ENCODE measurements around the gene CREG2.

CREG2 gene

DNA sequence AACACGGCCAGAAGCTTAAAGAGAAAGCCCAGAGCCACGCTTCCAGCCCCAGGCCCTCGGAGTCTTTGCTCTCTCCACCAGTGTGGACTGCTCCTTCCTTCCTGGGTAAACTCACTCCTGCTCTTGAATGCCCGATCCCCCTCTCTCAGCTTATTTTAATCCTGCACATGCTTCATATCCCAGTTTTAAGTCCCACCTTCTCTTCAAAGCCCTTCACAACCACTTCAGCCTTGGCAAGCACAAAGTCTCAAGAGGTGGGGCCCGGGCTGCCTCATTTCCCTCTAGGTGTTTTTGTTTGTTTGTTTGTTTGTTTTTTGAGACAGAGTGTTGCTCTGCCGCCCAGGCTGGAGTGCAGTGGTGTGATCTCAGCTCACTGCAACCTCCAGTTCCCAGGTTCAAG, 21.6 kb upstream of the CREG2 start:
- DNase-seq: no peak

DNA sequence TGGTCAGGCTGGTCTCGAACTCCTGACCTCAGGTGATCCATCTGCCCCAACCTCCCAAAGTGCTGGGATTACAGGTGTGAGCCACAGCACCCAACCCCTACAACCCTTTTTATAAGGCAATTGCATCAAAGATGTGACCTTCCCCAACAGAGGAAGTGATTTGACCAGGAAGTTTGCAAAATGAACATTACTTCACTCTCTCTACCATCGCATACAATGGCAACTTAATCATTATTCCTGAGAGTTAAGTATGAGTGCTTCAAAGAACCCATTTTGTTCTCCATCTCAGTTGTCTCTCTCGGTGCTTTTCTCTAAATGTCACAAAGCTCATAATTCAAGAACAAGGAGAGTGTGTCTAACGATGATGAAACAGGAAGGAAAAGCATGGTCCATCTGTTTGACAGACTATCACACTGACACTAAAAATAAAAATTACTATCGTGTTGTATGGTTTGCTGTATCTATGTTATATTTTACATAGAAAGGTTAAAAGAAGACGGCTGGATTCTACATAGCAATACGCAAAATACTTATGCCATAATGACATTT, 18.1 kb upstream of the CREG2 start:
- no peak for DNase-seq

DNA sequence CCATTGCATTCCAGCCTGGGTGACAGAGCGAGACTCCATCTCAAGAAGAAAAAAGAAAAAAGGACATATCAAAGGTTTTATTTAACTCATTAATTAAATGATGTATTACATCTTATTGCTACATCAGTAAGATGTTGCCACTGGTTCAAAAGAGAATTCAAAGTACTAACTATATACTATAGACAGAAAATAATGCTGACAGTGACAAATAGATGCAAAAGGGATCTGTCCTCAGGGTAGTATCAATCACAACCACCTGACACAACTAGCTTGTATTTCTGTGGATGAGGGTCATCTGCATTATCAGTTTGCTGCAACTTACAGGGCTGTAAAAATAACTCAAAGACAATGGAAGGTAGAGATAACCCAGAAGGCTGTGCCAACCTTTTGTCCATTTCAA, 16.4 kb upstream of the CREG2 start:
- DNase-seq: no peak

DNA sequence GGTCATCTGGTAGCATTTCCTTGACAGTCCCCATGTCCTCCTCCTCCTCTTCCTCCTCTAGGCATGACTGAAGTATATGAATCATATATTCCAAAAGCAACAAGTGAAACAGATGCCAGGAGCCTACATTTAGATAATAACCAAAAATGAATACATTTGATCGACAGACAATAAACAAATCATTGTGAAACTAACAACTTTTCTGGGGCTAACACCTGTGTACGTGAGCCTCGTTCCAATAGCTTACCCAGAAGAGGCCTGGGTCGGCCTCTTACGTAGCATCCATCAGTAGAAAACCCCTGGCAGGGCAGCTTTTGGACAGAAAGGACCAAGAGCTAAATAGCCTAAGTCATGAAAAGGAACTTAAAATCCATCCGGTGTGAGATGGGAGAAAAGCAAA, 15.3 kb upstream of the CREG2 start:
- DNase-seq: no peak

DNA sequence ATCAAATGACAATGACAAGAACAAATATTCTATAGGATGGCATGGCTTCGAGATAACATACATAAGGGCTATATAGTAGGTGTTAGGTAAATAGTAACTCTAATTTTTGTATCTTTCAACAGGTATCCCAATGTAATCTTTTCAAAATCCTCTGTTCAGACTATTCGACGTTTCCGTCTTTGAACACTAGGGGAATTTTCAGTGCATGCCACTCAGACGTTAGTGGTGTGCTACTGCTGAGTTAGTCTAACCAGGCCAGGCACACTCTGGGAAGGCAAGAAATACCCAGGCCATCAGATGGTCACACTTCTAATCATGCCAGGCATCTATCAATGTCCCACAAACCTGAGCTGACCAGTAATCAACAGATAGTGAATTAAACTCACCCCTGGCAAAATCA, 14.6 kb upstream of the CREG2 start:
- no peak for DNase-seq

DNA sequence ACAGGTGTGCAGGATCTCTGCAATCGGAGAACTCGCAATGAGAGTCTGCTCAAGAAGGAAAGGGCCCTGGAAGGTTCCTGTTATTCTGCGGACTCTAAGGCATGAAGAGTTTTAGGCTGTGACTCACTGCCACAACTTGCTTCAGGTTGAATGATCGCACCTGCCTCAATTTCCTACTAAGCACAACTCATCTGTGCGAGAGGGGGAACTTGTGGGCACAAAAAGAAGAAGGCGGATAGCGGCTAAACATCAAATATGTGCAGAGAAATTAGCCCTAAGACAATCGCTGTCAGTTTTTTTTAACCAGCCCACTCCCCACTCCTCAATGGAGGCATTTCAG, 14.0 kb upstream of the CREG2 start:
- DNase-seq: peak; percentile 16

DNA sequence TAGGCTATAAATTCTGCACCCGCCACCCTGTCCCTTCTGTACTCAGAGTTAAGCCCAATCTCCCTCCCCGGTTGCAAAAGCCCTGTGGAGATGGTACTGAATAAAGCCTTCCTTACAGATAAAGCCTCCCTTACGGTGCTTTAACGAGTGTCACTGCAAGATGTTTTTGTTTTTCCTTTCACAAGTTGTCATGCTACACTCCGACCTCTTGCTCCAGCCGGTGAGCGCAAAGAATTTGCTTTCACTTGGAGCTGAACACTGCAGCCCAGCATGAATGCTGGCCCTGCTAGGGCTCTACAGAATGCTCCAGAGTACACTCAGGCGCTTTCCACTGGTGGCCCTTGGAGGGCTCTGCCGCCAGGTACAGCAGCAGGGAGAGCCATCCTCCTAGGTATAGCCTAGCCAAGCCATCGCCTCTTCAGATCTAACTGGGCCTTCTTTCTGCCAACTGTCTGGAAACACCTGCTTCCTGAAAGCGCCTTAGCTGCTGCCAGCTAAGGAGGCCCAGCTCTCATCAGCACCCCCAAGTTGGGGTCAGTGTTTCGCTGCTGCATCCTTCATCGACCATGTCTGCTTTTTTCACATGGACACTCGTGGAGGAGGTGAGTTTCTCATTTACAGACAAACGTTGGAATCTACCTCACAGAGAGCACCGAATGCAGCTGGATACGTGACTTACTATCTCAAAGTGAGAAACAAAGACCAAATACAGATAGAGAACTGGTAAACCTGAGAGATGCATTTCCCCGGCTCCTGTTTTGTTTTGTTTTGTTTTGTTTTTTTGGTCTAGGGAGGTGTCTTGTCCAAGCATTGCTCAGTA, 13.4 kb upstream of the CREG2 start:
- DNase-seq: no peak

DNA sequence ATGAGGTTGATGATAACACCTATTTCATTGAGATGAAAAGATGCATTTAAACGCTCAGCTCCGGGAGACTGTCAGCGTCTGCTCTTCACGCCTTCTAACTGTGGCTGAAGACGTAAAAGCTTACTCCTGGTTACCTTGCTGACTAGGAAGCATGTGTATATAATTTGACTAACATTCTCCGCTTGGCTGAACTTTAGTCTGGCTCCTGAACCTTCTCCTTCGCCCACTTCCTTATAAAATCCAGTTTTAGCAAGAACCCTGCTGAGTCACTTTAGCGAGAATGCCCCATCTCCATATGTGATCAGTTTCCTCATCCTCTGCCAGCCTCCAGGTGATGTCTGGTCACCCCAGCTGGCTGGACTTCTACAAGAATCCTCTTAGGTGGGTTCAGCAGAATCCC, 12.7 kb upstream of the CREG2 start:
- DNase-seq: no peak

DNA sequence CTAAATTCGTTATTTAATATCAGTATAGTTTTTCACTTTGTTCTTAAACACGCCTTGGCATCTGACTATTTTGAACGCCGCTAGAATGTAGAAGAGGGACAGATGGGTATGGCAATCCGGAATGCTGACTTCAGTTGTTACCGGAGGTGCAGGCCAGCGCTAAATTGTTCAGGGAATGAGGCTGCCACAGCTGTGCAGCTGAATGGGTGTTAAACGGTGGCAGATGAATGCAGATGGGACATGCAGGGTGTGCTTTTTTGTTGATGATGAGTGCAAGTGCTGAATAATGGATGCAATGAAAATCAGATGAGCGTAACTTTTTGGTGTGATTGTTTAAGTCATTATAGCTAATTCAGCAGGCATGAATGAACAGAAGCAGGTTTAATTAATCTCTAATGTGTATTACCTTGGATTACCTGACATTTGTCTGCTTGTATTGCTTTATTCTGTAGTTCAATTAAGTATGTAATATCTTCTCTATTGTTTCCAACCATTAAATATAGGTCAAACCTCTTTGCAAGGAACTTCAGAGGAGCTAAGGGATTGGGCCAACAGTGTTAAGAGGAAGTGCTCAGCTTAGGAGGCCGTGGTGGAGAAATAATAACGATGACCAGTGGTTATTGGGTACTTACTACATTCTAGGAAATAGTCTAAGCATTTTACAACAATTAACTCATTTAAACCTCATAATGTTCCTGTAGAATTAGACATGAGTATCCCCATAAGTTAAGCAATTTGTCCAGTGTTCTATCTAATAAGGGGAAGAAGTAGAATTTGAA, 11.9 kb upstream of the CREG2 start:
- DNase-seq: no peak

DNA sequence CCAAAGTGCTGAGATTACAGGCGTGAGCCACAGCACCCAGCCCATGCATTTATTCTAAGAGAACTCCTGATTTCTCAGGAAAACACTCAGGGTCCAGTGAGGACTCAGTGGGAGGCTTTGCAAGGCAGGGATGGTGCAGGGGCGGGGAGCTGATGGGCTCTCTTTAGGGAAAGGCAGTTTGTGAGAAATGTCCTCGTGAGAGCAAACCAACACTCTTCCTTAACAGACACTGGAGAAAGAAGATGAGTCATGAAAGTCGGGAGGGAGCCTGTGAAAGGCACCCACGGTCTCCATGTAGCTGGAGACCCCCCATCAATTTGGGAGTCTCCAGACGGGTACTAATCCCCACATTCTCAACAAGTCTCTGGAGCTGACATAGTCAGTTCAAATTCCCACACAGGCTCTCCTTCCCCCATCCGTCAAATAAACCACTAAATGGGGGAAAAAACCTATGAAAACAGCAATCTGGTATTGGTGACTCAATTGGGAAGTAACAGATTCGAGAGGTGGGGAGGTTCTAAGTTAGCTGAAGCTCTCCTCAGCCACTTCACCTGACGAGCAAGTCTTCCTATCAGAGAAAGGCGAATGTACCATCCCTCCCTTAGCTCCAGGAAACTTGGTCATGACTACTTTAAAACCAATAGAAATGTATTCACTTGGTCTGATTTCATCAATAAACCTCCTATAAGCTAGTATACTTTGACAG, 11.0 kb upstream of the CREG2 start:
- DNase-seq: no peak

DNA sequence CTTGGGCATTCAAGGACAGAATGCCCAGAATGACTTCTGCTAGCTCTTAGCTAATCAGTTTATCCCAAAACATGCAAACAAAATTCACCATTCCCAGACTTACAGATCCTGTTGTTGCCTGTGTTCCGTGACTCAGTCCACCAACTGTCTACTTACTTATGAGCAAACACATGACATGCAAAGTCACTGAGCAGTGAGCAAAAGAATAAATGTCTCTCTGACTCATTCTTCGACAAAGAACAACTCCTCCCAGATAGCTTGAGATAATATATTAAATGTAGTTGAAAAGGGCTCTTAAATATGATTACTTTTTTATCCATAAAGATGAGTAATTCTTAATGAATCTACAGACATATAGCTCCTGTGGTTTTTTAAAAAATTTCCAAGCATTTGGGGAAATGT, 9.0 kb upstream of the CREG2 start:
- no peak for DNase-seq

DNA sequence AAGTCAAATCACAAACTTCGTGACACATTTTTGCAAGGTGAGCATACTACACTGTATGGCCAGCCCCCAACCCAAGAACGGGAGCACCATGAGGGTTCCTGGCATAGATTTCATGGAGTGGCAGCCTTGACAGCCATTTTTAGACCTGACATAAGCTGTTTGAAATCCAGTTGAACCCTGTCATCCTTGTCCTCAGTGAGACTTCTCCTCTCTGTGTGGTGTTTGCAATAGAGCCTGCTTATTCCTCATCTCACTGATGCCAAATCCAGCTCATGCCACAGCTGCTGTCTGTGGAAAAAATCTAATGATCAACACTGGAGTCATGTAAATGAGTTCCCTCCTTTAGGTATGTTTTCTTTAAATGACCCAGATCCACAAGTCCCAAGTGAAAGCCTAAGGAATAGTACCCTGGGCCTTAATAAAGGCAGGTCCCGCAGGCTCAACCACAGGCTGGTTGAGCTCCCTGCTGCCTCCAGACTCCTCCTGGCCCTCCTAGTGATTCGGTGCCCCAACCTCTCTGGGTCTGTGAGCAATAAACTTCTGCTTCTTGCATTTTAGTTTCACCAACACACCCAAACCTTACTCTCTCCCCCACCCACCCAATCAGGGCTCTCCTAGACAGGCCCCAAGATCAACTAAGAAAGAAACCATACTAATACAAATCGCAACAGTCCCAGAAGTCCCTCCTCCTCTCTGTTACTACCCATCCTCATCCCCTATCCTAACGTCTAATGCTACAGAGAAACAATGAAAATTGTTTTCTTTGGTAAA, 8.4 kb upstream of the CREG2 start:
- no peak for DNase-seq

DNA sequence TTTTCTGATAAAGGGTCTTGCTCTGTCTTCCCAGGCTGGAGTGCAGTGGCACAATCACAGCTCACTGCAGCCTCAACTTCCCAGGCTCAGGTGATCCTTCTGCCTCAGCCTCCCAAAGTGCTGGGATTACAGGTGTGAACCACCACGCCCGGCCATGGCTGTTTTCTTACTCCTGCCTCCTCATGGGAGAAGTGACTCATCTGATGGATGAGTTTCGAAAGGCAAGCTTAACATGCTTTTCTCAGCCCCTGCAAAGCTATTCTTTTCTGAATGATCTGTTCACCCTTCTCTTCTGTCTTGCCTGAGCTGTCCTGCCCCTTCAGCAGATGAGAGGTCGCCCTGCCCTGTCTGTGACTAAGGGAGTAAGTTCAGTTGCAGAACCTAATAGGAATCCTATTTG, 929 bp upstream of the CREG2 start:
- no peak for DNase-seq

DNA sequence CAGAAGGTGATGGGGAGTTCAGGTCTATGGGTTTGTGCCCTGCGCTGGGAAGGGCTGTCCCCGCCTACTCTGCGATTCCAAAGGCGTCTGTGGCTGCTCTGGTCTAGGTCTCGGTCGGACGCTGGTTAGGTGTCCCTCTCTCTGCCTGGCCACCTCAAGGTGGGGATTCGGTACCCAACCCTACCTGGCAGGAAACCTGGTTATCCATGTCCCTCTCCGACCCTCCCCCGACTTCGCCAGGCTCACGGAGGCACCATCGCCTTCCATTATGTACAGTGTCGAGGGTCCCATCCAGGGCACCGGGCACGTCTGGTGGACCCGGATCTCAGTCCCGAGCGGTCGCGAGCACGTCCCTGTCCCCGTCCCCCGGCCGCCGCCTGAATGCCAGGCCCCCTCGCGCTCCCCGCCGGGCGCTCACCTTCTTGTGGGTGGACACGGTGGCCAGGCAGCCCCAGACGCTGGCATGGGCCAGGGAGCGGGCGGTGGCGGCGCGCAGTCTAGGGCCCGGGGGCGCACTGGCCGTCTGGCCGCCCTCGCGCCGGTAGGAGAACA, 628 bp downstream of the CREG2 start:
- DNase-seq: no peak

DNA sequence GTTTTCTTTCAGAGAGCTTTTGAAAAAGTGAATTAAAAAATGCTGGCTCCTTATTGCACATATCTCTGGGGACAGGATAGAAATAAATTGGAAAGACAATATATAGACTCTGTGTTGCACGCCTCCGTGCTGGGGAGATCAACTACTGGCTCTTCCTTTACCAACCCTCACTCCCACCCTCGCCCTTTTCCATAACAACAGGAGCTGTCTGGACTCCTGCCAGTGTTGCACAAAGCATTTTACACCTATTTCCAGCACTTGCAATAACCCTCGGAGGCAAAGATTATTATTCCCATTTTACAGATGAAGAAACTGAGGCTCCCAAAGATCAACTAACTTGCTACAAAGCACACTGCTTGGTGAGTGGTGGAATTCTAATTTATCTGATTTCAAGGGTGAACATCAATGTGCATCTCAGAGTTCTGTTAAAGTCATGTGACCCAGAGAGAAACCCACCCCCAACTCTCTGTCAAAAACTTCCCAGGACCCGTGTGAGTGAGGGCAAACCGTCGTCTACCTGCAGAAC, 4.2 kb downstream of the CREG2 start:
- DNase-seq: no peak

DNA sequence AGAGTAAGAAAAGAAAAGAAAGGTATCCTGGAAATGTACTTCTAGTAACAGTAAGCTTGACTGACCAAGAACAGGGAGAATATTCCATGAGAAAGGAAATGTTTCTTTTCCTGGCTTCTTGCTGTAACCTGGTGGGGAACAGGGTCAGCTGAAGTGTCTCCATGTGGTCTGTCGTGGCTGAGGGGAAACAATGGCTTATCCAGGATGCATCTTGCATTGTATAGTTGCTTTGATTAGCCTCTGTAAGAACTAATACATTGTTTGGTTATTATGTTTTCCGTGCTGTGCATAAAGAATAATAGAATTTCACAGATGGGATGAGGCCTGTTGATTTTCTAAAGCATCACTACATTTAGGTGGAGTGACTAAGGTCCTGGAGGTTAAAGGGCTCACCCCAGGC, 4.9 kb downstream of the CREG2 start:
- no peak for DNase-seq

DNA sequence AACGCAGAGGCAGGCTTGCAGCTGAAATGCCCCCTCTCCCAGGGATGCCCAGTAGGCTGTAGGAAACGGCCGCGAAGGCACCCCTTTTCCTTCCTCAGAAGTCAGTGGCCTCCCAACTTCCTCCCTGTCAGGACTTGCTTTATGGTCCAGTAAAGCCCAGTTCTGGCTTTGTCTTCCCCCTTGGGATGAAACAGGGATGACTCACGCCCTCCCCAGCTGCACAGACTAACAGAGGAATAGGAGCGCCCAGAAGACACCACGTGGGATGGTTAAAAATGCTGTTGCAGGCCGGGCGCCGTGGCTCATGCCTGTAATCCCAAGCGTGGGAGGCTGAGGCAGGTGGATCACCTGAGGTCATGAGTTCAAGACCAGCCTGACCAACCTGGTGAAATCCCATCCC, 6.9 kb downstream of the CREG2 start:
- DNase-seq: no peak

DNA sequence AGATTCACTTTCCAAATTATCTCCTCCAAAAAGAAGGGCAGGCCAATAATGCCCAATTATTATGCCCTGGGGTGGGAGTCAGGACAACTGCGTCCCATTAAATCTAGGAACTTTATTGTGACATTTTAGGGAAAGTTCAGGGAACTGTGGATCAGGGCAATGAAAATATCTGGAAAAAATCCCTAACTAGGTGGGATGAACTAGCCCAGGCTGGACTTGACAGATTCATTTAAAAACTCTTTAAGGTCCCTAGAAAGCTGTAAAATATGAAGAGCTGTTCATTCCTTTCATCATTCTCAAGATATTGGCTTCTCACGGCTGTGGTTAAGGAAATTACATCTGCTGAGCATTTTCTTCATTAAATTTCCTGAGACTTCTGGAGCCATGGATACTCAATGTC, 8.2 kb downstream of the CREG2 start:
- DNase-seq: no peak

DNA sequence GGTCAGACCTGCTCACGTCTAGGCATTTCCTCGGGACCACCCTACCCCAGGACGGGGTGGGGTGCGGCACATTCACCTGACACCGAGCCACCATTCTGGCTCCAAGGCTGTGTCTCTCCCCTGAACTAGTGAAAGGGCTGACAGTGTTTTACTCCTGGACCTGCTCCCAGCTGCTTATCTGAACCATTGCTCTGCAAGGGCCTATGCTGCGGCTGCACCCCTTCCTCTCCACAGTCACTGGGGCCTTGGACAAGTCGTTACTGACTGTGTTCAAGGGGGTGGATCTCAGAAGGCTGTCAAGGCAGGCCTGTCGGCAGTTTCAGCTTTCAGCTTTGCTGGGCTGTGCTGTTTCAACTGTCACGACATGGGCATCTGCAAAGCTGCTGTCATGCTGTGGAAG, 11.7 kb downstream of the CREG2 start:
- DNase-seq: no peak

DNA sequence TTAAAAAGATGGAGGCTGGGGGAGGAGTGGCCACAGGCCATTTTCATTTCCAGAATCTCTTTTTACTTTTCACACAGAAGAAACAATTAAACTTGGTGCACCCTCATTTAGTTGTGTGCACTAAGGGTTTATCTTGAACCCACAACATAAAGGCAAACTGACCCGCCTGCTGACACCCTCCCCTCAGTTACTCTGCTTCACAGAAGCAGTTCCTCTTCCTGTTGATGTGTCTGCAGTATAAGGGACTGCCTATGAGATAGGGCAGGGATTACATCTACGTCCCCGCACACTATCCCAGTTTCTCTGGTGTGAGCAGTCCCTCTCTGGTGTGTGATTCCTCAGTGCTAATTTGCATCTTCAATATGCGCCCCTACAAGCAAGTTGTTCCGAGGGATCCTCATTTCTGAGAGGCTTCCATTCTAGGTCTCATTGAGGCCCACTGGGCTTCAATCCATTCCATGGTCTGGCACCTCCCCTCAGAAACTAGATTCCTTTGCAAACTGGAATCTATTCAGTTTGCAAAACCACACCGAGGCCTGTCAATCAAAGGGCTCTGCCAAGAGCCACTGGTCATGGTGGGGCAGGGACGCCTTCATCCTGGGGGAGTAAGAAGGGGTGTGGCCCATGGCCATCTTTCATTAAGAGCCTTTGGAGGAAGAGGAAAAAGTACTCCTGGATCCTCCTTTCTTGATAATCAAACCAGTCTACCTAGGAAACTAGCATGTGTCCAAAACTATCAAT, 12.3 kb downstream of the CREG2 start:
- no peak for DNase-seq

DNA sequence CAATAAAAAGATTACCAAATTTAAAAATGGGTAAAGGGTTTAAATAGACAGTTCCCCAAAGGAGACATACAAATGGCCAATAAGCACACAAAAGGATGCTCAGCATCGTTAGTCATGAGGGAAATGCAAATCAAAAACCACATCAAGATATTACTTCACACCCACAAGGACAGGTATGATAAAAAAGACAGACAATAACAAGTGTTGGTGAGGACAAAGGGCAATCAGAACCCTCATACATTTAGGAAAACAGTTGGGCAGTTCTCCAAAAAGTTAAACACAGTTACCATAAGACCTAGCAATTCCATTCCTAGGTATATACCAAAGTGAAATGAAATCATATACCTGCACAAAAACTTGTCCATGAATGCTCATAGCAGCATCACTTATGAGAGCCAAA, 14.5 kb downstream of the CREG2 start:
- DNase-seq: no peak

DNA sequence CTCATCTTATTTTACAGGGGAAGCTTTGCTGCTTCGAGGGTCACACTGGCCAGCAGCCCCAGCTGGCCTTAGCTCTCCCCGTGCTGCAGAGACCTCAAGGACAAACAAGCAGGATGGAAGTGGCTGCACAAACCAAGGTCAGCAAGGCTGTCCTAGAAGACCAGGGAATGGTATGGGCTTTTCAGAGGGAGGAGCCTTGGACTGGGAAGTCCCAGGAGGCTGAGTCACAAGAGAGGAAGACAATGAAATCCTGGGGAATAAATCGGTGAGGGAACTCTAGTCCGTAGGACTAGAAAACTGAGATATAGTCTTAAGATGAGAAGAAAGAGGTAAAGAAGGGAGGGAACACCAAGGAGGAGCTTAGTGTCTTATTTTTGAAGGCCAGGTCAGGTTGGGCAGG, 15.7 kb downstream of the CREG2 start:
- no peak for DNase-seq

Data from CD4-positive, alpha-beta T cell treated with Interferon gamma for 1 hour (primary cell).